ENCODE results near the gene EIF4G2.

DNA sequence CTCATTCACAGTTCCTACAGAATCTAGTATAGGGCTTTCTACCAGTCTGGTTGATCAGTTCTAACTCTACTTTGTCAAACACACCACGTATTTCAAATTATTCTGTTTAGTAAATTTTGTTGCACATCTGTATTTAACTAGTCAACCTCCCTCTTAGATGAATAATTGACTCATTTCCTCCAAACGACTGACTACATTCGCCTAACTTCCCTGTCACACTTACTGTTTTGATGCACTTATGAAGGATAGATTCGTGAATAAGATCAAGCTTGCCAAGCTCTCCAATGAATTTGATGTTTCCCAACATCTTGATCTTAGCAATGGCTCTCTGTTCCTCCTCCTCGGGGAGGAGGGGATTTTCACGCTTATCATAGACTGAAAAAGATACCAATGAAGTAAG, 5.0 kb downstream of the EIF4G2 start:
- TF ChIP-seq, protein P1, sequence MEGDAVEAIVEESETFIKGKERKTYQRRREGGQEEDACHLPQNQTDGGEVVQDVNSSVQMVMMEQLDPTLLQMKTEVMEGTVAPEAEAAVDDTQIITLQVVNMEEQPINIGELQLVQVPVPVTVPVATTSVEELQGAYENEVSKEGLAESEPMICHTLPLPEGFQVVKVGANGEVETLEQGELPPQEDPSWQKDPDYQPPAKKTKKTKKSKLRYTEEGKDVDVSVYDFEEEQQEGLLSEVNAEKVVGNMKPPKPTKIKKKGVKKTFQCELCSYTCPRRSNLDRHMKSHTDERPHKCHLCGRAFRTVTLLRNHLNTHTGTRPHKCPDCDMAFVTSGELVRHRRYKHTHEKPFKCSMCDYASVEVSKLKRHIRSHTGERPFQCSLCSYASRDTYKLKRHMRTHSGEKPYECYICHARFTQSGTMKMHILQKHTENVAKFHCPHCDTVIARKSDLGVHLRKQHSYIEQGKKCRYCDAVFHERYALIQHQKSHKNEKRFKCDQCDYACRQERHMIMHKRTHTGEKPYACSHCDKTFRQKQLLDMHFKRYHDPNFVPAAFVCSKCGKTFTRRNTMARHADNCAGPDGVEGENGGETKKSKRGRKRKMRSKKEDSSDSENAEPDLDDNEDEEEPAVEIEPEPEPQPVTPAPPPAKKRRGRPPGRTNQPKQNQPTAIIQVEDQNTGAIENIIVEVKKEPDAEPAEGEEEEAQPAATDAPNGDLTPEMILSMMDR (IDR thresholded peaks at IDR 0.05 in 4 of 5, conservative IDR thresholded peaks at IDR 0.05 in 1 of 5): no peak
- TF ChIP-seq POLR2A (IDR thresholded peaks at IDR 0.05): no peak

All from gastrocnemius medialis (tissue), 4 donors.